GM20000 (cell line): ENCODE data around the gene SCD5.

ENCODE experiments used
- DNase-seq: peaks from one replicate; pipeline ENCODE4 v3.0.0; 2012; ENCODE audit warnings: low spot score
- TF ChIP-seq, protein P1 (sequence below): IDR thresholded peaks from 2 replicates; pipeline ENCODE4 v1.5.1; 2012; ENCODE audit warnings: mild to moderate bottlenecking, control low read depth; ENCODE audit errors: extremely low read depth, missing control alignments

SCD5 gene

DNA sequence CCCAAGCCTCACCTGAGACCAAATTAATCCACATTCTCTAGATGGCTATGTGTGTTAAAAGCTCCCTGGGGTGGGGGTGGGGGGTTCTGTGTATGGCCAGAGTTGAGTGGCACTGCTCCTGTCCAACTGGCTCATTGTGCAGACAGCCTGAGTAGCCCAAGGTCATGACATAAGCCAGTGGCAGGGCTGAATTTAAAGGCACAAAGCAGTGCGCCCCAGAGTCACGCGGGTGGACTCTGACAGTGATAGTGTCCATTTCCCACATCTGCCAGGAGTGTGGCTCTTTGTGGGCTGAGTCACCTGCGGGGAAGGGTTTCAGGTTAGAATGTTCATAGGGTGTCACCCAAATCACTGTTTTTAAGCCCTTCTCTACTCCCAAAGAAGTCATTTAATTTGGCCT, 45.4 kb downstream of the SCD5 start:
- DNase-seq = no peak
- TF ChIP-seq, protein P1, sequence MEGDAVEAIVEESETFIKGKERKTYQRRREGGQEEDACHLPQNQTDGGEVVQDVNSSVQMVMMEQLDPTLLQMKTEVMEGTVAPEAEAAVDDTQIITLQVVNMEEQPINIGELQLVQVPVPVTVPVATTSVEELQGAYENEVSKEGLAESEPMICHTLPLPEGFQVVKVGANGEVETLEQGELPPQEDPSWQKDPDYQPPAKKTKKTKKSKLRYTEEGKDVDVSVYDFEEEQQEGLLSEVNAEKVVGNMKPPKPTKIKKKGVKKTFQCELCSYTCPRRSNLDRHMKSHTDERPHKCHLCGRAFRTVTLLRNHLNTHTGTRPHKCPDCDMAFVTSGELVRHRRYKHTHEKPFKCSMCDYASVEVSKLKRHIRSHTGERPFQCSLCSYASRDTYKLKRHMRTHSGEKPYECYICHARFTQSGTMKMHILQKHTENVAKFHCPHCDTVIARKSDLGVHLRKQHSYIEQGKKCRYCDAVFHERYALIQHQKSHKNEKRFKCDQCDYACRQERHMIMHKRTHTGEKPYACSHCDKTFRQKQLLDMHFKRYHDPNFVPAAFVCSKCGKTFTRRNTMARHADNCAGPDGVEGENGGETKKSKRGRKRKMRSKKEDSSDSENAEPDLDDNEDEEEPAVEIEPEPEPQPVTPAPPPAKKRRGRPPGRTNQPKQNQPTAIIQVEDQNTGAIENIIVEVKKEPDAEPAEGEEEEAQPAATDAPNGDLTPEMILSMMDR = no peak

DNA sequence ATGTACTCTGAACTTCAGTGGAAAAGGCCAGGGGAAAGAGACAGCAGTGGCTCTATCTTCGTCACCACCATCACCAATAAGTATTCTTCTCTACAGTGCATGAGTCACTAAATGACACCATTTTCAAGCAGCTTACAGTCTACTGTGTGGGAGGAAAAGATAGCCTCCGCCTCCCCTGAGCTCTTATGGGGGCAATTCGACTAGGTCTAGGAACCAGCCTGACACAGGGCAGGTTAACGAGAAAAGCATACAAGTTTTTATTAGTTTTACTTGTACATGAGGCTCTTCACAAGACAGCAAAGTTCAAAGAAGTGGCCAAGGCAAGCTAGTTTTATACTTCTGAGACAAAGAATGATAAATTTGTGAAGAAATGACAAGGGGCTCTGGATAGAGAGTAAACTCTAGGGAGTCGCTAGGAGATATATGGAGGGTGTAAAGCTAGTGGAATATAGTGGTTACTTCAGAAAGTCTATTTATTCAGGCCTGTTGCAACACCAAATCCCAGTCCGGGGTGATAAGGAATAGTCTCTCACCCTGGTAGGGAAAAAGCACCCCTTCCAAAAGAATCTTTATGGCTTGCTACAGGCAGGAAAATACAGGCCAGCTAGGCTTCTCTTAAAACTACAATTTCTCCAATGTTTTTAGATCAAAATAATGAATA, 49.7 kb downstream of the SCD5 start:
- DNase-seq = no peak
- TF ChIP-seq, protein P1 = no peak

DNA sequence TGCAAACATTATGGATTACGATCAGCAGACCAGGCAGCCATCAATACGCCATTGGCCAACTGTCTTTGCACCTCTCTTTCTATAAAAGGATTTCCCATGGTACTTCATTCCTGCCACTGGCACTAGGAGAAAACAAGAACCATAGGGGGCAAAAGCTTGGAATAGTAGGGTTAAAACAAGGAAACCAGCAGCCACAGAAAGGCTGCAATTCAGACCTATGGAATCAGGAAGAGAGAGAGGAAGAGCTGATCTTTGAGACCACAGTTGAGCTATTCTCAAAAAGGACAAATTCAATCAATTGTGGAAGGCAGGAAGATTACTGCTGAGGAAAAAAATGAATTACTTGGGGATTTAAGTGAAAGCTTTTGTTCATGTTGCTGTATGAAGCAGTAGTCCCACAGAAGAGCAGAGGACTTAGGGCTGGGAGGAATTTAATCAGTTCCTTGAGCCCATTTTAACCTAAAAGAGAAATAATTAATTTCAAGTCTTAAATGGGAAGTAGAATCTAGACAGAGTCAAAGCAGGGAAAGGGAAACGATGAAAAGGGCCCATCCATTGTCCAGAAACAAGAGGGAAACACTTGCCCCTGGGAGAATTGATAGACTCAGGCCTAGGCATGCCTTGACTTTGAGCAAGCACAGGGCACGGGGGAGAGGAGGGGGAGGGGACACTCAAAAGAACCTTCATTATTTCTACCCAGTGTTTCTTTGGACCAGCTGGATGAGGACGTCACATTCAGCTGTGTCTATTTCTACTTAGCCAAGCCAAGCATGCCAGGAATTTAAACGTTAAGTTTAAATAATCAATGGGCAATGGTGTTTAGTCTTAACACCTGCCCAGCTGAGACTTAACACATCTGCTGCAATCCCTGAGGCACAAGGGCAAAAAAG, 50.7 kb downstream of the SCD5 start:
- TF ChIP-seq, protein P1 = no peak
- no peak for DNase-seq

DNA sequence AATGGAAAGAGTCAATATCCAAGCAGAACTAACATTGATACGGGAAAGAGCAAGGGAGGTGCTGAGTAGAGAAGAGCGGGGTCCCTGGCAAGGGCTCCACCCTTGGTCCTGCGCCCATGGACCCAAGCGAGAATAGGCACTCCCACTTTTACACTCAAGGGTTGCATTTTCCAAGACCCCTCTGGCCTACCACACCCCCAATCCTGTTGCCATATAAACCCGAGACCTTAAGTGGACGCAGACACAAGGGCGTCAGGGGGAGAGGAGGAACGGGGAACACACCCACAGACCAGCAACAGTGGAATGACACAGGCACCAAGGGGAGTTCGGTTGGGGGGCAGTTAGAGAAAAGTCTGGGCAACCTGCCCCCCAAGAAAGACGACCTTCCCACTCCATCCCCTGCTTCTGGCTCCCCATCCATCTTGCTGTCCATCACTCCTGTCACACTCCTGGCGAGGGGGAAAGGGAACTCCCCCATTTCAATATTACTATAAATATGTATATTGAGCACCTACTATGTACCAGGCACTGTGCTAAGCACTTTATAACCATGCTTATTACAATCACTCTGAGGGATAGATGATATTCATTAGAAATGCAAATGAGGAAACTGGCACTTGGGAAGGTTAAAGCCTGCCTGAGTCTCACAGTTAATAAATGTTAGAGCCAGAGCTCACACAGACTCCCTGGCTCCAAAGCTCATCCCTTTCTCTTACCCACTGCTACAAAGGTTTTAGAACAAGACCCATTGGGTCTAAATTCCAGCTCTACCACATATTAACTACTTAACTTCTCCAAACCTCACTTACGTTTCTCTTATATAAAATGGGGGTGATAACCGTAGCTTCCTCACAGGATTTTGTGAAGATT, 51.7 kb downstream of the SCD5 start:
- DNase-seq = no peak
- TF ChIP-seq, protein P1 = no peak

DNA sequence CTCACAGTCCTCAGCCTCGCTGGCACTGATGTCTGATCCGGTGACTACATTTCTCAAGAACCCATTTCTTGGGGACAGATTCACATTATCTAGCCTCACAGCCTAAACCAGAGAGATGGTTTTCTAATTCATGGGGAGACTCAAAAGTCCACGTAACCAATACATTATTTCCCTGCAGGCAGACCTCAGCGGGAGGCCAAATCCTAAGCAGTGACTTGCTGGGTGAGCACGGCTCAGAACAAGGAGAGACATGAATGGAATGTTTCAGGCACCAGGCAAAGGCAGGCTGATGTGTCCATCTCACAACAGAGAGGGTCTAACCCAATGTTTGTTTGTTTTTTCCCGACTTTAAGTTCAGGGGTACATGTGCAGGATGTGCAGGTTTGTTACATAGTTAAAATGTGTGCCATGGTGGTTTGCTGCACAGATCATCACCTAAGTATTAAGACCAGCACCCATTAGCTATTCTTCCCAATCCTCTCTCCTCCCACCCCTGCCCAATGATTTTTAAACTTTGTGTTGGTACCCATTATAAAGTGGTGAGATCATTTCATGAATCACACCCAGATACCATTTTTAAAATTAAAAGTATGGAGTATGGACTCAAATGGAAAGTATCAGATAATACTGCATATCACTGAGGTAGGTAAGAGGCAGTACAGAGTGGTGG, 53.3 kb downstream of the SCD5 start:
- no peak for DNase-seq

DNA sequence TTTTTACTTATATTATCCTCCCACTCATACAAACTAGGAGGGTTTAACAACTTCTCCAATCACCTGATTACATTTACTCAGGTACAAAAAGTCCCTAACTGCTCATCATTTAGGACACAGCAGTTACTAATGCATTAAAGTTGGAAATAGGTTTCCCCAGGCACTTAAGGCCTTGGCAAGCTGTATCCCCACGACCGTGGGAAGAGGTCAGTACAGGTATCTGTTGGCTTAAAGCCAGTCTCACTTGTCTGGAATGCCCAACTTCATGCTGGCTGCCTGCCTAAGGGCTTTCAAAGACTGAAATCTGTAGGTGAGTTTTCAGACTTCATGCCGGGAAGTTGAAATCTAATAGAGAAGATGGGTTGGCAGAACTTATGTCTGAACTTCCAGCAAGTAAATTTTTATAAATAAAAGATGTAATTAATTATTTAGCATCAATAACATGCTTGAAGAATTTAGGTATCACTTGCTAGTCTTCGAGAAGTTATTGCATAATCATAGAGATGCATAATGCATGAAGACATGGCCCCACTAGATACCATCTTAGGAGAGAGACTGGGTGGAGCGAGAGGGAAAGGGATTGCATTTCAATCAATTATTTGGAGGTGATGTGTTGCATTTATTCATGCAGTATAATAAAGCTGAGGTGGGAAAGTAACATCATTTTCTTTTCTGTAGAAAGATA, 54.2 kb downstream of the SCD5 start:
- TF ChIP-seq, protein P1 = no peak

More for the DNA sequence above, 53.3 kb downstream of the SCD5 start:
- TF ChIP-seq, protein P1 = no peak

More for the DNA sequence above, 54.2 kb downstream of the SCD5 start:
- no peak for DNase-seq
